Erythroblast (primary cell): ENCODE measurements around the gene OR1F1.
"Not testable (repeated sequence)": the region's sequence is repeated elsewhere in the genome, so short reads cannot be mapped to it uniquely, and the experiment has no call there.

Experiments
- DNase-seq, 2 experiments: peaks; one replicate each; lab custom pipeline; 2025; lab: John Stamatoyannopoulos, UW
- GATA1 ChIP-seq: IDR thresholded peaks from 2 replicates; pipeline ENCODE4 v1.6.1; 2011; ENCODE audit warnings: low read depth, mild to moderate bottlenecking, control low read depth, low read length, moderate library complexity
- POLR2A ChIP-seq: IDR thresholded peaks from 2 replicates; pipeline ENCODE4 v1.6.1; 2011; ENCODE audit warnings: mild to moderate bottlenecking, low read length

OR1F1 gene

DNA sequence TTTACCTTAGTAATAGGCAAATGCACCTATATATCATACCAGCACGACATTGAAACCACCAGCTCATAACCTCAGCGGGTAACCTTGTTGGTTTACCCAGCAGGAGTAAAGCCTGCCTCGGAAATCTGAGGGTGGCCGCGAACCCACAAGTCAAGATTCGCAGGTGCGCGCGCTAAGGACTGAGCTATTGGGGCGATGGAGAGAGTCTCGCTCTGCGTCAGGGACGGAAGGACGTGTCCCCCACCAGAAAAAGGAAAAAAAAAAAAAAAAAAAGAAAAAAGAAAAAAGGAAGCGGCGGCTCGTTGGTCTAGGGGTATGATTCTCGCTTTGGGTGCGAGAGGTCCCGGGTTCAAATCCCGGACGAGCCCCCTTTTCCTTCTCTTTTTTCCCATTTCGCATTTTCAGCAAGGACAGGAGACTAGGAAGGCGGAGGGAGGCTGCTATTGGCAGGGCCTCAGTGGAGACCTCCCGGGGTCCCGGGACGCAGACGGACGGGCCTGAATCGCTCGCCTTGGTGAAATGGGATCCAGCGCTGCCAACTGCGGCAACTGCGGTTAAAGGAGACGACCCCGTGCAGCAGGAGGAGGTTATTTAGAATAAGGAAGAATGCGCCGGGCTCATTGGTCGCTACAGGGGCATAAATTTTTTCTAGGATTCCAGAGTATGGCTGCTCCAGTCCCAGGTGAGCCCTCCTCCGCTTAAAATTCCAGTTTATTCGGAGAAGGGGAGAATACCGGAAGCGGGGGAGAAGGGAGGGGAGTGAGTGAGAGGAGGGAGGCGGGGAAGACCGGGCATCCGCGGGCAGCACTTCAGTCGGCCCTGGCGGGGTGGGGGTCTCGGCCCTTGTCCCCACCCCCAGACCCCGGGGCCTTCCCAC lies at the start of gene OR1F1:
TSS of gene OR1F1 (plus strand) at position 407 of the 877 bp plus-strand sequence.
- TF ChIP-seq POLR2A: no peak
- TF ChIP-seq GATA1: no peak
- DNase-seq: peak; percentile 64 to 72

DNA sequence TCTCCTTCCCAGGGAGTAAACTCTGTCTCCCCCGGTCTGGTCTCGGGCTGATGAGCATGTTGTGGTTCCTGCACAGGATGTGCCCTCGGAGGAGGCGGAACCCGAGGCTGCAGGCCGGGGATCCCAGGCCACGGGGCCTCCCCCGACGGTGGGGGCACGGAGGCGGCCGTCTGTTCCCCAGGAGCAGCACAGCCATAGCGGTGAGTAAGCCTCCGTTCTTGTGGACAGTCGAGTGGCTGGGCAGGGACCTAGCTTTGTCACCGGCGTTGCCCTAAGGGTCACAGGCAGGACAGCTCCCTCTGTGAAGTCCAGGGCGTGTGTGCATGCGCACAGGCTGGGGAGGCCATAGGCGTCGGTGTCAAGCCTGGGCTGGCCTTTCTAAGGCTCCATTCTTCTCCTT lies 49.7 kb upstream of the OR1F1 start:
- TF ChIP-seq POLR2A (no peak), GATA1 (no peak)
- DNase-seq: no peak

DNA sequence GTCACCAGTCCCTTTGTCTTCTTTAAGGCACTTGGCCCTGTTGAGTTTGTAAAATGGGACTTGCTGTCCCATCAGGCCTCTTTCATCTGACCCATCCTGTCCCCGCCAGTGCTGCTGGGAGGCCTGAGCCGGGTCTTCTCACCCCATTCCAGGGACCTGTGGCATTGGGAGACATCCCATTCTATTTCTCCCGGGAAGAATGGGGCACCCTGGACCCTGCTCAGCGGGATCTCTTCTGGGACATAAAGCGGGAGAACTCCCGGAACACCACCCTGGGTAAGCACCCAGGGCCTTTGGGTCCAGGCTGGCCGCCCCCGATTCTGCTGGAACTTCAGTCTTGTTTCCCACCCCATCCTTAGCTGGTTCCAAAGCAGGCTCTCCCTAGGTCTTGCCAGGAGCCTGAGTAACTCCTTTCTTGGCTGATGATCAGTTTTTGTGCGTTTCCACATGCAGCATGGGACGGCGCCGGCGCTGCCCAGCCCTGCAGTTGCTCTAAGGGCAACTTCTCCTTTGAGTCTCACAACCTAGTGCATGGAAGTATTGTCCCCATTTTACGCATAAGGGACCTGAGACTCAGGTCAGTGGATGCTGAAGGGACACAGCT lies 49.1 kb upstream of the OR1F1 start:
- TF ChIP-seq GATA1 (no peak), POLR2A (no peak)
- no peak for DNase-seq

DNA sequence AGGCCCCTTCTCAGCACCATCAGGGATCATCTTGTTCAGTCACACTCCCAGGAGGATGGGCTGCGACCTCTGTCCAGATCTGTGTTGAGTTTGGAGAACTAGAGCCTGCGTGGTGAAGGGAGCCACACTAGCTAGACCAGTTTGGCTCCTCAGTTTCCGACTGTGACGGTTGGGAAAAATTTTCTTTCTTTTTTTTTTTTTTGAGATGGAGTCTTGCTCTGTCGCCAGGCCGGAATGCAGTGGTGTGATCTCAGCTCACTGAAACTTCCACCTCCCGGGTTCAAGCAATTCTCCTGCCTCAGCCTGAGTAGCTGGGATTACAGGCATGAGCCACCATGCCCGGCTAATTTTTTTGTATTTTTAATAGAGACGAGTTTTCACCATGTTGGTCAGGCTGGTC lies 48.4 kb upstream of the OR1F1 start:
- not testable (repeated sequence) for DNase-seq

DNA sequence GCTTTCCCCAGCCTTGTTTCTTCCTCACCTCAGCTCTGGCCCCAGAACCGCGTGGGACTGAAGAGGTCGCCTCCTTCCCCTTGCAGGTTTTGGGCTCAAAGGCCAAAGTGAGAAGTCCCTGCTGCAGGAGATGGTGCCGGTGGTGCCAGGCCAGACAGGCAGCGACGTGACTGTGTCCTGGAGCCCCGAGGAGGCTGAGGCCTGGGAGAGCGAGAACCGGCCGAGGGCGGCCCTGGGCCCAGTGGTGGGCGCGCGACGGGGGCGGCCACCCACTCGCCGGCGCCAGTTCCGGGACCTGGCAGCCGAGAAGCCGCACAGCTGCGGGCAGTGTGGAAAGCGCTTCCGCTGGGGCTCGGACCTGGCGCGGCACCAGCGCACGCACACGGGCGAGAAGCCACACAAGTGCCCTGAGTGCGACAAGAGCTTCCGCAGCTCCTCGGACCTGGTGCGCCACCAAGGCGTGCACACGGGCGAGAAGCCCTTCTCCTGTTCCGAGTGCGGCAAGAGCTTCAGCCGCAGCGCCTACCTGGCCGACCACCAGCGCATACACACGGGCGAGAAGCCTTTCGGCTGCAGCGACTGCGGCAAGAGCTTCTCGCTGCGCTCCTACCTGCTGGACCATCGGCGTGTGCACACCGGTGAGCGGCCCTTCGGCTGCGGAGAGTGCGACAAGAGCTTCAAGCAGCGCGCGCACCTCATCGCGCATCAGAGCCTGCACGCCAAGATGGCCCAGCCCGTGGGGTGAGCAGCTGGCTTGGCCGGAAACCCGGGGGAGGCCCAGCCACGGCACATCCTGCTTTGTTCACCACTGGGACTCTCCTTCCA lies 47.2 kb upstream of the OR1F1 start:
- no peak for DNase-seq
- TF ChIP-seq GATA1: no peak
- no peak for TF ChIP-seq POLR2A

DNA sequence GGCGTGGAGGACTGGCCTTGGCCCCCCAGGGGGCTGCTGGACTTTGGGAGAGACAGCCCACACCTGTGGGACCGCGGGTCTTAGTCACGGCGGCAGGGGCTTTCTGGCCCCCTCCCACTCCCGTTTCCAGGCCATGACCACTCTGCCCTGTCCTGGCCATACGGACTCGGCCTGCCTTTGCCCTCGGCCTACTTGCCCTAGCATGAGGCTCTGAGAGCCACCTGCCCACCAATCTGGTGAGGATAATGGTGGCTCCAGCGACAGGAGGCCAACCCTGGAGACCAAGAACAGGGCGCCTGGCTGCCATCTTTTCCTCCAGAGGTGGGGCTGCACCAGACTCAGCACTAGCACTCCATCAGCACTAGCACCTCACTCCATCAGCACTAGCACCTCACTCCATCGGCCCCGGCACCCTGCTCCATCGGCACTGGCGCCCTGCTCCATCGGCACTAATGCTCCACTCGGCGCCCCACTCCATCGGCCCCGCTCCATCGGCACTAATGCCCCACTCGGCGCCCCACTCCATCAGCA lies 46.2 kb upstream of the OR1F1 start:
- TF ChIP-seq POLR2A (no peak), GATA1 (no peak)
- no peak for DNase-seq

DNA sequence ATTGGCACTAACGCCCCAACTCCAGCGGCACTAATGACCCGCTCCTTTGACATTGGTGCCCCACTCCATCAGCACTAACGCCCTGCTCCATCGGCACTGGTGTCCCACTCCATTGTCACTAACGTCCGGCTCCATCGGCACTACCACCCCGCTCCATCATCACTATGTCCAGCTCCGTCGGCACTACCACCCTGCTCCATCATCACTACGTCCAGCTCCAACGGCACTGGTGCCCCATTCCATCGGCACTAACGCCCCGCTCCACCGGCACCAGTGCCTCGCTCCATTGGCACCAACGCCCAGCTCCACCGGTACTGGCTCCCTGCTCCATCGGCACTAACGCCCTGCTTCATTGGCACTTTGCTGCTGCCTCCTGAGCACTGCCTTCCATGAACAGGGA lies 45.7 kb upstream of the OR1F1 start:
- DNase-seq: no peak
- TF ChIP-seq POLR2A (no peak), GATA1 (no peak)

DNA sequence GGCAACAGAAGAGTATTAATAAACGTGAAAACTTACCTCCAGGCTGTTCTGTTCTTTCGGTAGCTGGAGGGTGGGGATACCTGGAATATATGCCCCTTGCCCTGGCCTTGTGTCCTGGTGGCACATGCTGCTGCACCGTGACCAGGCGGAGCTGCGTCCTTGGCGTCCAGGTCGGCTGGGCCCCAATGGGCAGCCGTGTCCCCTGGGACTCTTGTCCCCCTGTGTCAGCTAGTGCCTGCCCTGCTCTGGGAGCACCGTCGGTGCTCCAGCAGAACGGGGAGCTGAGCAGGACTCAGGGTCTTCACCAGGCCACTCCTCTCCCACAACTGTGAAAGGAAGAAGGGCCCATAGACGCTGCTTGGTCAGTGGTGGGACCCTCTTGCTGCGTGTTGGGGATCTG lies 45.2 kb upstream of the OR1F1 start:
- no peak for TF ChIP-seq GATA1
- TF ChIP-seq POLR2A: no peak
- no peak for DNase-seq

DNA sequence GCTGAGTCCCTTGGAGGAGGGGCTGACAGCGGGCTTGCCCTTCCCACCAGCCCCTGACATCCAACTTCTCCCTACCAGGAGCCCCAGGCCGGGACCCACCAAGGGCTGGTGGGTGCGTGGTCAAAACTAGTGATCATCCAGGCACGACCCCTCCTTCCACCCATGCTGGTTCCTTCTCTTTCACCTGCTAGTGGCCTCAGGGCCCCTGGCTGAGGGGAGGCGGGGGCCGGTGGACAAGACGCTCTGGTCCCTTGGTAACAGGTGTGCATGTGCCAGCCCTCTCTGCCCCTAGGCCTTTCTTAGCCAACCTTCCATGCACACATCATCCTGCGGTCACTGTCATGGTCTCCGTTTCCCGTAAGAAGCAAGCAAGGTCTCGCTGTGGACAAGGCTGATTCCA lies 44.8 kb upstream of the OR1F1 start:
- TF ChIP-seq POLR2A: no peak
- DNase-seq: no peak

DNA sequence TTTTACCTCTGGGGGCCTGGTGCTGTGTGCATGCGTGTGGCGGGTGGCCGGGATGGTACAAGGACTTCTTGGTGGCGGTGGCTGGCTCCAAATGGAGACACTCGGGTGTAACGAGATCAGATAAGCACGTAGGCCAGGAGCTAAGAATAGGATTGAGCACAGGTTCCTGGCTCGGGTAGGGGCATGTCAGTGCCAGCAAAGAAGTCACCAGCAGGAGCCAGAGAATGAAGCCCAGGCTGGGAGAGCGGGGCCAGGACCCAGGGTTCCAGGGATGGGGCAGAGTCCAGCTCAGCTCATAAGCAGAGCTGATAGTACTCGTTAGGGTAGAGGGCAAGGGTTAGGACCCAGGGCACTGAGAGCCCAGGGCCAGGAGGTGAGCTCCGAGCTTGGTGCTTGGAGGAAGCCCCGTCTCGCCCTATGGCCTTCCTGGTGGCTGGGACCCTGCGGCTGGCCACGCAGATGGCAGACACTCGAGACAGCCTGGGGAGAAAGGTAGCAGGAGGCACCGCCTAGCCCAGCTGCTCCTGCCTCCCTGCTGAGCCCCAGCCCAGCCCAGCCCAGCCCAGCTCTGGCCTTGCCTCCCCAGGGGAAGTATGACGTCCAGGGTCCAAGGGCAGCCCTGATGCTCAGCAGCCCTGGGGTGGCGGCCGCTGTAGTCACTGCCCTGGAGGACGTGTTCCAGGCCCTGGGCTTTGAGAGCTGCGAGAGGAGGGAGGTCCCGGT lies 44.2 kb upstream of the OR1F1 start:
- TF ChIP-seq POLR2A: no peak
- no peak for TF ChIP-seq GATA1
- DNase-seq: no peak

DNA sequence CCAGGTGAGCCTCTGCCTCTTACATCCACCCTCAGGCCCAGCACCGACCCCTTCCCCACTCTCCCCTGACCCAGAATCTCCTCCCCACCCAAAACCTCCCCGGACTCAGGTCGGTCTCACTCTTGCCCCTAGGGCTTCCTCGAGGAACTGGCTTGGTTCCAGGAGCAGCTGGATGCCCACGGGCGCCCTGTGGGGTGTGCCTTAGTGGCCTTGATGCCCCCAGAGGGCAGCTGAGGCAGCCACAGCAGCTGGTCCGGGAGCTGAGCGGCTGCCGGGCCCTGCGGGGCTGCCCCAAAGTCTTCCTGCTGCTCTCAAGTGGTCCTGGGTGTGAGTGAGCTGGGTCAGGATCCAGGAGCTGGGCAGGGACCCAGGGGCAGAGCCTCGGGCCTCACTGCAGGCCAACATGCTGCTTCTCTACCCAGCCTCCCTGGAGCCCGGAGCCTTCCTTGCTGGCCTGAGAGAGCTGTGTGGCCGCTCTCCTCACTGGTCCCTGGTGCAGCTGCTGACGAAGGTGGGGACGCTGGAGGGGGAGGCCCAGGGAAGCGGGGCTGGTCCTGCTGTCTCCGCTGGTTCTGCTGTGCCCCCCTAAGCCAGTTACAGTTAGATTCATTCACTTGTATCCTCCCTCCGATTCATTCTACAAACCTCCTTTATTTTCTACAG lies 43.6 kb upstream of the OR1F1 start:
- DNase-seq: no peak
- TF ChIP-seq GATA1 (no peak), POLR2A (no peak)

DNA sequence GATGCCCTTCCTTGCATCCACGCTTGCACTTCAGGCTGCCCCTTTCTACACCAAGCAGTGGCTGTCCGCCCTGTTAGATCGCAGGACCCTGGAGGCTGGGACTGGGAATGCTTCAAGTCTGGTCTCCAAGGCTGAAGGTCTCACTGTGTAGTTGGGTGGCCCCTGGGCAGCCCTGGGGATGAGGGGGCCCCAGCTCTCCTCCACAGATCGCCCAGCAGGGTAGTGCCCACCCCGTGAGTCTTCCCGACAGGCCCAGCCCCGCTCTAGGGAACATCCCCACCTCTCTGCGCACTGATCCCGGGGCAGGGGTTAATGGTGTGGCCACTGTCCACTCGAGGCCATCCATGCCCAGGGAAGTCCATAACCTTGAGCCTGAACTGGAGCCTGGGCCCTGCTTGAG lies 42.9 kb upstream of the OR1F1 start:
- TF ChIP-seq POLR2A: no peak
- no peak for DNase-seq

DNA sequence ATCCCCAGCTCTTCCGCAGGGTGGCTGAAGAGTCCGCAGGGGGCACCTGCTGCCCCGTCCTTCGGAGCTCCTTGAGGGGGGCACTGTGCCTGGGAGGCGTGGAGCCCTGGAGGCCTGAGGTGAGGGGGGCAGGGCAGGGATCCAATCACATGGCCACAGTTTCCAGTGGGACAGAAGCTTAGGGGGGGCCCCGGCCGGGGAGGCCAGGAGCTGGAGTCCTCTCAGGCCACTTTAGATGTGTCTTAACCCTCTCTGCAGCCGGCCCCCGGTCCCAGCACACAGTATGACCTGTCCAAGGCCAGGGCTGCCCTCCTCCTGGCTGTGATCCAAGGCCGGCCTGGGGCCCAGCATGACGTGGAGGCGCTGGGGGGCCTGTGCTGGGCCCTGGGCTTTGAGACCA lies 42.3 kb upstream of the OR1F1 start:
- DNase-seq: no peak
- no peak for TF ChIP-seq GATA1
- no peak for TF ChIP-seq POLR2A
